ENCODE measurements around the gene HAAO.
A peak's percentile ranks its signal among the peaks of the same experiment; 100 is the strongest.

Gene HAAO

DNA sequence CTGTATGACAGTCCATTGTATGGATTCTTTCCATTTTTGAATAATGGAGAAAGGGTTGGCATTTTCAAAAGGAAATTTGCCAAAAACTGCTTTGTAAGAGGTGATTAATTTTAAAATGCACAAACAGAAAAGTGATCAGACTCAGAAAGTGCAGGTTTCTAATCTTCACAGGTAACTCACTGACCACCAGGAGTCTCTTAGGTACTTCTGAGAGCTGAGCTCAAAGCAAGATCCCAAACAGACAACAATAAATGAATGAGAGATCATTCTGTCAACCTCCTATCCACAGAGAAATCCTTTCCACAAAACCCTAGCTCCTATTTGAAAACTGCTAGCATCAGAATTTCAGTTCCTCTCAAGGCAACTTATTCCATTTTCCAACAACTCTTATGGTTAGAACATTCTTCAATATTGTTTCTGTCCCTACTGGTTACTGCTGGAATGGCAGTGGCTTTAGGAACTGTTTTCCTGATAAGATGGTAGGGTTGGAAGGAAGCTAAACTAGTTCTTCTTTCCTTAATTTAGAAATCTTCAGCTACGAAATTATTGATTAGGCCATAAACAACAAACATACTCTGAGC lies 20.6 kb upstream of the HAAO start:
- DNase-seq, result peak; percentile 34

DNA sequence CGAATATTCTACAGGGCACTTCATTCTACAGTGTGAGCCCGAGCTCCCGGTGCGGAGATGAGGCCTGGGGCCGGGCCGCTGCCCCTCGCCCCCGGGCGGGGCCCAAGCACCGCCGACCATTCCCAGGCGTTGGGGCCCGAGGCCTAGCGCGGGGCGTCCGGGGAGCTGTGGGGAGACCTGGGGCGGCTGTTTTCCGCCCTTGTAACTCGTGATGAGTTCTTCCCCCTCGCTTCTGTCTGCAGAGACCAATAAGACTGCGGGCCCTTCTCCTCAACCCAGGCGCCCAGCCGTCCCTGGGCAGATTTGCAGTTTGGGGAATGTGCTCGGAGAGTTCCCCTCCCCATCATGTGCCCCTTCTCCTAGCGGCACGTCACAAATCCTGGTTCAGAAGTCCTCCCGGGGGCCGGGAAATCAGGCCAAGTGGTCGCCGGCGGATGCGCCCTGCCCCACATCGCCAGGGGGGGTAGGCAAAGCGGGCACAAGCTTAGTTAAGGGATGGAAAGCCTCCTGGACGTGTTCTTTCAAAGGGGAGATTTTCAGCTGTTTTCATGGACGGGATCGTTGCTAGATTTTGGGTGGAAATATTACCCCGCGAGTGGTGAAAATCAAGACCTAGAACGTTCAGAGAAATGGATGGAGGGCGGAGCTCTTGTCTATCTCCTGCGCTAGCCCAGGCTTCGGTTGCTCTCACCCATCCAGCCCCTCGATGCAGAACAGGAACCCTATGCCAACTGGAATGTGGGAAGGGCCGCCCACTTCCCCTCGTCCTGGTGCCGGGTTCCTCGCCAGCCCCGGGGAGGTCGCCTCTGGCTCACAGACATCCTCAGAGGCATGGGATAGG lies 18.8 kb upstream of the HAAO start:
- DNase-seq, result peak; percentile 60

DNA sequence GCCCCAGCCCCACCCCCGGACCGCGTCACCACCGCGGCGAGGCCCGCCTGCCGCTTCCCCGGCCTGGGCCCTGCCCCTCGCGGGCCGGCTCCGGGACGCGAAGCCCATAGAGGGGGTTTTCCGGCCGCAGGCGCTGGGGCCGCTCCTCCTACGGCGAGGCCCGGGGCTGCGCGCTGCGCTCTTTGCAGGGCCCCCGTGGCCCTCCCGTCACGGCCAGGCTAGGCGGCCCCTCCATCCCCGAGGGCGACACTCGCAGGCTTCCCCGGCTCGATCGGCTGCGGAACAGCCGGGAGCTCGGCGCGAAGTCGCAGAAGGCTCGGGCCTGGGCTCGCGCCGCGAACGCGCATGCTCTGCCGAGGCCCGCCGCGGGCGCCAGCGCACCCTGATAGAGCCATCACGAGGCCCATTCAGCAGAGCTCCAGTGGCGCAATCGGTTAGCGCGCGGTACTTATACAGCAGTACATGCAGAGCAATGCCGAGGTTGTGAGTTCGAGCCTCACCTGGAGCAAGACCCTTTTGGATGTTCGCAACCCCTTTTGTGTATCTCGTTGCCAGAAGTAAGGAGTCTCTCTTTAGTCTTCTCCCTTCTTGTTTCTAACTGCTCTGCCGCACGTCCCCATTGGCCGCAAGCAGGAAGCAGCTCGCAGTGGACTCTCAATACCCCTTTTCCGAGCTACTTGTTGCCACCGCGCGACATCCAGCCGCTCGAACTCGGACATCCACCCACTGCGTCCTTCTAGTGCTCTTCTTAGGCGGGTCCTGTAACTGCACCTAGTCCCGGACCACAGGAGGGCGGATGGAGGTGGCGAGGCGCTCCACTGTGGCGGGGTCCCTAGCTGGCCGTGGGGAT lies 18.0 kb upstream of the HAAO start:
- peak; percentile 83 for DNase-seq

DNA sequence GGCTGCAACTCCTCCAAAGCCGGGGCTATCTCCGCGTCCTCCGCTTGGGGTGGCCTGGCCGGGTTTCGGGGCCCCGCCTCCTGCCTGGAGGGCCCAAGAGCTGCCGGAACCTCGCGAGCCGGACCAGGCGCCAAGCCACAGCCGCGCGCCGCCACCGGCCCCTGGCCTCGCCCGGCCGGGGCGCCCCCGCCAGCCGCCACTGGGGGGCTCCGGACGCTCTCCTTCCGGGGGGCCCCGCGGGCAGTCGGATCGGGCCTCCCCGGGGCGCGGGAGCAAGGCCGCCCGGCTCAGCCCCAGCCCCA lies 17.4 kb upstream of the HAAO start:
- DNase-seq, result peak; percentile 44

DNA sequence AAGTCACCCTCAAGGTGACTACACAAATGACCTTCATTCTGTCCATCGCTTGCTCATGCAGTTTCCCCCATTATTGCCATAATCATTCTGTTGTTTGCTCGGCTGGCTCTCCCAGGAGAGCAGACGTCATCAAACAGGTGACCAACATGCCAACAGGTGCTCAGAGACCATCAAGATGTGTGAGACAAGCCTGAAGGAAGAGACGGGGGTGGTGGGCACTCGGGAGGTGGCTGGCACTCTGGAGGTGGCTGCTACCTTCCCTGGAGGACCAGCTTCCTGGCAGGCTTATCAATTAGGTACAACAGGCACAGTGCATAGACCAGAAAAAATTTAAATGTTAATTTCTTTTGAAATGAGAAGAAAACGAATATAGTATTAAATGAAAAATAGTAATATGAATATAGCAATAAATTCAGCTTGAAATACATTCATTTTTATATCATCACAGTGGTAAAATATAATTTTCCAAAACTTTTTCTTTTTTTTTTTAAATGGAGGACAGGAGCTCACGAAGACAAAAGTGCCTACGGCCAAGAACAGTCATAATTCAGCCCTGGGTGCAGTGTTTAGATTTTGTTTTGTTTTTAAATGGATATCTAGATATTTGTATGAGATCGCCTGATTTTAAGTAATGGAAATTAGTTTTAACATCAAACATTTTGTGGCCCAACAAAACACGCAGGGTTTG lies 16.9 kb upstream of the HAAO start:
- peak; percentile 51 for DNase-seq

DNA sequence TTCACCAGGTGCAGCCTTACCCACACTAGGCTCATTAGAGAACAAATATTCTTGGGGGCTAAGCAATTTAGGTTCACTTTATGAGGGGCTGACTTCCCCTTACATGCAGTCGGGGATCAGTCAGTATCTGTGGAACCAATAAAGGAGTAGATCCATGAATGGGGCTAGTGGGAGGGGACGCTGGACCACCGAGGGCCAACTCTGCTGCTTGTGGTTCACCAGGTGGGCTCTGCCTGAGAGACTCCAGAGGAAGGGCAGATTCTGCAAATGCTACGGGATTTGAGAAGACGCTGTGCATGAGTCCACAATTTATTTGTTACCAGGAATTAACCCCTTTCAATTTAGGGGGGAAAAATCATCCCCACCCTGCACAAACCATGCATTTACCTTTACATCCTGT lies 15.9 kb upstream of the HAAO start:
- no peak for DNase-seq

DNA sequence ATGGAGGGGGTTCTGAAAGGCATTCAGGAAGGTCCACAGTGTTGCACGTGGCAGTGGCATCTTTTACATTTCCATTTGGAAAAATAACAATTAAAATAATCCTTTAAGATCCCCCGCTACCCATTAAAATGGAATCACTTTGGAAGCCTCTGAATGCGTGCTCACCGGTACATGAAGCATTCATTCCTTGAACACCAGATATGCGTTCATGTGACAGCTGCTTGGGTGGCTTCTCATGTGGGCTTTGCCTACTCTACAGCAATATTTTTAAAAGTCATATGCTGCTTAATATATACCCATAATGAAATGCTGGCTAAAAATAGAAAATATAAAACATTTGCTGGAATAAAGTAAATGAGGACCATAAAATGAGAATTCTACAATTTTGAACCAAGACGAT lies 14.4 kb upstream of the HAAO start:
- no peak for DNase-seq

DNA sequence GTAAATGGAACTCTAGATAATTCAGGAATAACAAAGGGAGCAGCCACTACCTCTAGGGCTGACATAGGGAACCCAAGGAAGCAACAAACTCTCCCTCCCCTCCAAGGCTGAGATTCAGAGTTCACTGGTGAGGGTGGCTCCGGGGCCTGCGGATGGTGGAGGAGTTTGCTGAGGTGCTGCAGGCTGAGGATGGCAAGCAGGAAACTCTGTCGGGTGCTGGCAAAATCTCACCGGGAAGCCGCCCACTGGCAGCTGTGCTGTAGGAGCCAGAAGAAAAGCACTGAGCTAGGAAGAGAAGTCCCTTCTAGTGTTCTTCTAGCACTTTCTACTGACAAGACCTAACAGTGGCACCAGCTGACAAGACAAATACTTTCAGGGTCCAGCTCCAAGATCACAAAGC lies 12.5 kb upstream of the HAAO start:
- DNase-seq, result no peak

DNA sequence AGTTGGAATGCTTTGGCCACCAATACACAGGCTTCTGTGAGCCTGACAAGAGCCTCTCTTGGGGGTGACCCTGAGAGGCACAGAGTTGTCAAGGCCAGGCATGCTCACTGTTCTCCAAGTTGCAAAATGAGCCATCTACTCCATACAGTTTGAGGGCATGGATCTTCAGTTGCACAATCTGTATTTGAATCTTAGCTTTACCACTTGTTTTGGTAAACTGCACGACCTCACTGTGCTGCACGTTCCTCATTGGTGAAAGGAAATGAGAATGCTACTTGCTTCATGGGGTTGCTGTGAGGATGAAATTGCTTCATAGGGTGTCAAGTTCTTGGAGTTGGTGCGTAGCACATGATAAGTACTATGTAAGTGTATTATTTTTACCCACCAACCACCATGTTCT lies 12.0 kb upstream of the HAAO start:
- DNase-seq, result no peak

DNA sequence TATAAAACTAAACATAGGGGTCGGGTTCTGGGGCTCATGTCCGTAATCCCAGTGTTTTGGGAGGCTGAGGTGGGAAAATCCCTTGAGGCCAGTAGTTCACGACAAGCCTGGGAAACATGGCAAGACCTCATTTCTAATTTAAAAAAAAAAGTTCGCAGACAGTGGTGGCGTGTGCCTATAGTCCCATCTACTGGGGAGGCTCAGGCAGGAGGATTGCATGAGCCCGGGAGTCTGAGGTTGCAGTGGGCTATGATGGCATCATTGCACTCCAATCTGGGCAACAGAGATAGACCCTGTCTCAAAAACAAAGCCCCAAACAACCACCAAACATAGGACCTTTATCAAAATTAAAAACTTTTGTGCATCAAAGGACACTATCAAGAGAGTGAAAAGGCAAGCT lies 9.8 kb upstream of the HAAO start:
- no peak for DNase-seq

DNA sequence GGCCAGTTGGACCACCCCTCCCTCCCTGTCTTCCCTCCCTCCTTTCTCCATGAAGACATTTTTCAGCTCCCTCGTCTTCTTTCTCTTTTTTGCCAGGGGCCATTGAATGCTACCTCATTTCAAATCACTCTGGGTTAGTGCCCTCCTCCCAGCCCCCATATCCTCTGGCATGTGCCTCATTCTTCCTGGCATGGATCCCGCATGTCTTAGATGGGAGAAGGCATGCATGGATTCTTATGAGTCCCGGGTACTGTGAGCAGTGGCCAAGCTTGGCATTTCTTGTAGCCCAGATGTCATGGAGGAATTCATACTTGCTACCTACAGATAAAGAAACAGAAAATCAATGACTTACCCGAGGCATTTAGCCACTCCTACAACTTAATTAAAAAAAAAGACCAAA lies 9.0 kb upstream of the HAAO start:
- no peak for DNase-seq

DNA sequence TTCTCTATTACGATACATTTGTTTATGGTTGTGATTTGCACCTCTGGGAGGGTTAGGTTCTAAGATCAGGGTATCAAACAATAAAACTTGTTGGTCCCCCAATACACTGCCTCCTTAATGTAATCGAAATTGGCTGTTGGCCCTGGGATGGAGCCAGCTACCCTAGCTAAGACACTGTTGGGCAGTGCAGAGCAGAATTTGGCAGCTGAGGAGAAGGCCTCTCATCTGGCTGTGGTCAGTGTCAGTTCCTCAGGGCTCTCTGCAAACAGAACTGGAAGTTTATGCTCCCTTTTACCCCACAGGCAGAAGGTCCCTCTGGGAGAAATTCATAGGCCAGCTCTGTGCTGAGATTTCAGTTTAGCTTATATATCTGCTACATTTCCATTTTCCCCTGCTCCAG lies 8.6 kb upstream of the HAAO start:
- DNase-seq, result no peak

DNA sequence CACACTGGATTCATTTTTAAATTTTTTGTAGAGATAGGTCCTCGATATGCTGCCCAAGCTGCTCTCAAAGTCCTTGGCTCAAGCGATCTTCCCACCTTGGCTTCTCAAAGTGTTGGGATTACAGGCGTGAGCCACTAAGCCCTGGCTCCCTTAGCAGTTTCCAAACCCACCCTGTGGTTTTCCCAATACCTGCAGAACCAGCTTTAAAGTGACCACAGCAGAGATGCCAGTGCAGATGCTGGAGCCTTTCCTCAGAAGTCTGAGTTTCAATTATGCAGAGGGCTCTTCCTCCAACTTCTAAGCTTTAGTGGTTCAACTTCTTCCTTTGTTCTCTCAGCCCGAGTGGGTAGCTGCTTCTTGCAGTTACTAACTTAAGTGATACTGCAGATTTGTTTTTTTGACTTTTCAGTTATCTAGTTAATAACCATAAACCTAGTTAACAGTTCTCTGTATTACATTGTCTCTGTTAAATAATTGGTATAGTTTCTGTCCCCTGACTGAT lies 8.1 kb upstream of the HAAO start:
- DNase-seq, result no peak

DNA sequence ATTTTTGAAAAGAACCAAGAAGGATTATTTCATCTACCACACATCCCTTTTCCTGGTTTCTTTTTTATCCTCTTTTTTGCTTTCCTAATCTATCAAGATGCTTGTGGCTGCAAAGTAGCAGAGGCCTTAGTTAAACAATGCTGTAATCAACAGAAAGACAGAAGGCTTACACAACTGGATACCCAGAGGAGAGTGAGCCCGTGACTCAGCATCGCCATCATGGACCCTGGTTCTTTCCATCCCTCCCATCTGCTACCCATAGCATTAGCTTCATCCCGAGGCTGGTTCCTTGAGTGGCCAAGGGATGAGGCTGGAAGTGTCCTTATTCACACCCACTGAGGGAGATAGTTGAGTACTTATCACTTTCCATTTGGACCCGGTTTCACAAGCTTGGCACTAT lies 7.5 kb upstream of the HAAO start:
- no peak for DNase-seq

DNA sequence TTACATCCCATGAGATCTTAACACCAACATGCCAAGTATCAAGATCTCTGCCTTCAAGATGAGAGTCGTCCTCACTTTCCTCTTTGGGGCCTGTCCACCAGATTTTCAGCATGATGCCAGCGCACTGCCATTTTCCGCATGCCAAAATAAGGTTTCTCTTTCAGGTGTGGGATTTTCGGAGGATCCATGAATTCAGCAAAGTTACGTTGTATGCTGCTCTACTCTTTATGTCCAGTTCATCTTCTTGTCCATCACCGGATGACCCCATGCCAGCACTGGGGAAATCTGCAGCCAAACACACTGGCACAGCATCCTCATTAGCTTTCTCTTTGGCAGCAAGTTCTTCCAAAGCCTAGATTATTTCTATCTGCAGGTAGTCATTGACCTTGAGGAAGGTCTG lies 4.9 kb upstream of the HAAO start:
- no peak for DNase-seq

DNA sequence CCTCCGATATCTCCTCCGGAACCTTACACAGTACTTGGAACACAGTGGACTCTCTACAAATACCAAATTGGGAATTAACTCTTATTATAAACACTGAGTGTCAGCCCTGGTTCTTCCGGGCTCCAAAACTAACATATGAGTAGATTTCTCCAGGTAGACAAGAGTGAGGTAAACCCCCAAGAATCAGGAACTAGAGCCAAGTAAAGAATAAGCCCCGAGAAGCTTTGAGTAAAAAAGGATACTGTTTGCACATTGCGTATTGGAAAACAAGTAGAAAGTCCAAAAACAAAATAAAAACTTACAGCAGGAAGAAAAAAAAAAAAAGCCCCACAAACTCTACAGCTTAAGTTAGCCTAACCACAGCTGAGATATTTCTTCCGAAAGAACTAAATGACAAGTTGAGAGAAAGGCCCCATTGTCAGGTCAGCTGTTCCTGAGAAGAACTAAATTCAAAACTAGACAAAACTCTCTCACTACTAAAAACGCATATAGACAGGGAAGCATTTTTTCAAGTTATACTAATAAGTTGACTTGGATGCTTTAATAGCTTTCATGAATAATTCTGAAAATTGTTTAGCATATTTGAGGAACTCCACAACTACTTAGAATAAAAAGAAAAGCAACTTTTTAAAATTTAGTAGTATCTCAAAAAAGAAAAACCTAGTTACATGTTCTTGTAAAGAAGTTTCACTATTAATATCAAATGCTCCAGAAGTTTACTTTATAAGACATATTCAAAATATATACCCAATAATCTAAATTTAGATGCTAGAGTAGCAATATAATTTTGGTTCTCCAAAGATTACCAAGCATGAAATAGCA lies 4.3 kb upstream of the HAAO start:
- no peak for DNase-seq

DNA sequence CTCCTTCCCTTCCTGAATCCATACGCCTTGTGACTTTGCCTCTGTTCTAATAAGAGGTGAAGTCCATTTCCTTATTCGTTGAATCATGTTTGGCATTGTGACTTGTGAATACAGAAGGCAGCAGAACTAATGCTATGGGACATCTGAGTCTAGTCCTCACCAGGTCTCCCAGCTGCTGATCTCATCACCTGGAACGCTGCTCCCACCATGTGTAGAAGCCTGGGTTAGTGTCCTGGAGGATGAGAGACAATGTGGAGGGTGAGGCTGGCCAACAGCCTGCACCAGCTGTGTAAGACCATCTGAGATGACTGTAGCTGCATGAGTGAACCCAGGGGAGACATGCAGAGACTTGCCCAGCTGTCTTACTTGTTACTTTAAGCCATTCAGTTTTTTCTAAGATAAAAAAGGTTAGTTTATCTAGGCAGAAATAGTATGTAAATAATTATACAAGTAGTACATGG lies 3.5 kb upstream of the HAAO start:
- DNase-seq, result no peak

DNA sequence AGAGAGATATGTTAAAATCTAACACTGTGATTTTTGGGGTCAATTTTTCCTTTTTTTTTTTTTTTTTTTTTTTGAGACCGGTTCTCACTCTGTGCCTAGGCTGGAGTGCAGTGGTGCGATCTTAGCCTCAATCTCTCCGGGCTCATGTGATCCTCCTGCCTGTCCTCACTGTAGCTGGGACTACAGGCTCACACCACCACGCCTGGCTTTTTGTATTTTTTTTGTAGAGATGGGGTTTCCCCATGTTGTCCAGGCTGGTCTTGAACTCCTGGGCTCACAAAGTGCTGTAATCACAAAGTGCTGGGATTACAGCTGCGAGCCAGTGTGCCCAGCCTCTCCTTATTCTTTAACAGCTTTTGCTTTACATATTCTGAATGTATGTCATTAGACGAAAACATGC lies 2.9 kb upstream of the HAAO start:
- DNase-seq, result no peak

DNA sequence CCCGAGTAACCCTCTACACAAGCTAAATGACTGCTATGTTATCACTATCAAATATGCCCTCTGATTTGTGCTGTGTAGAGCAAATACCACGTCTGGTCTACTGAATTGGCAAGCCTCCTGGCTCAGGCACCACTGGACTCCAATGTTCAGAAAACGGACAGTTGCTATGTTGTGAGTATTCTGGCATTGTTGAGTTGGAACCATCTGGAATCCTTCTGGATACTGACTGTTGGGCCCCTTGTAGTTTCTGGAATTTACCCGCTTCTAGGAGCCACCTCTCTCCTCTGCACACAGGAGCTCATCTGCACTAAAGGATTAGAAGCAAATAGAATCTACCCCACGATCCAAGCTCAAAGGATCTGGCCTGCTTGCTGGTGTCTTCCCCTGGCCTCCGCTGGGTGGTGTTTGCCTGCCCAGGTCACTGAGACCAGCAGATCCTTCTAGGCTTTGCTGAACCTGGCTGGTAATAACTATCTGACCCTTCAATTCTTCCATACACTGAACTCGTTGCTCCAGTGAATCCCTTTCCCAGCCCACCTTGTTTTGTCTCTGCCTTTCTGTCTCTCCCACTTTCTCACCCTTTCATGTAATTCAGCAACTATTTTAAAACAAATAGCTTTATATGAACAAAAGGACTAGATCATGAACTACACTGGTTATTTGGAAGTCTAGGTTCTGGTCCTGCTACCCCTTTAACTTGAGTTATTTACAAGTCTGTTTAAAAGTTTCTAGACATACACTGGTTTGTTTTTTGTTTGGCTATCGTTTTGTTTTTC lies 2.1 kb upstream of the HAAO start:
- no peak for DNase-seq

DNA sequence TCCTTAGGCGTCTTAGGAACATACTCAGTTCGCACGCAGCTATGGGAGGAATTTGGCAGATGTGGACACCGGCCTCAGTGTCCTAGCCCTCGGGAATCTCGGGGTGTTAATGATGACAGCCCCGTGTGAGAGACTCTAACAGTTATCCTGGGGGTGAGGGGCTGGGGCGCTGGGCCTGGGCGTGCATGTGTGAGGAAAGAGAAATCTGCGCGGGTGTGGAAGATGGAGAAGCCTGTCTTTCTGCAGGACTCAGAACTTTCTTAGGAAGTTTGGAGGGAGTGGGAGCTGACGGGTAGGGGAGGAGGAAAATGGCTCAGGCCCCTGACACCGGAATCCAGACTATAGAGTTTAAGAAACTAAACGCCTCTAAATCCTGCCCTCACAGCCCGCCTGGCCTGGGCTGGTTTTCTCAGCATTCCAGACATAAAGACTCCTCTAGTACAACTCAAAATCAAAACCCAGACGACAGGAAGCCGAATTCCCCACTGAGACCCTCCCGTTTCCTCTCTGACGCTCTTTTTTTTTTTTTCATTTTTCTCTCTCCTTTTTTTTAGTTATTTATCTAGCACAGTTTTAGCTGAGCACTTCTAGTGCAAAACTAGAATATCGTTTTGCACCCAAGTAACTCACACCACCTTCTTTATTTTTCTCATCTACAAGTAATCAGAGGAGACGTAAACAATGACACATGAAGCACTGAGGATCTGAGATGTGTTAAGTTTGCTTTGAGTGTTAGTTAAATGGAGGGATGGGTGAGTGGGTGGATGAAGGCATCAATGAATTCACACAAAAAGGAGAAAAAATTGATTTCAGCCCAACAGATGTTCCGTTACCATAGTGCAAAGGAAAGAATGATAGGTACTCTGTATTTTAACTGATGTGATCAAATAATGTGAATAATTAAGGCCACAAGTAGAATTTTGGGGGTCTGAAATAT lies 1.2 kb upstream of the HAAO start:
- no peak for DNase-seq
